Activated B cell treated with CpG ODN at 0.5 μM for 24 hours (primary cell): ENCODE data around the gene SPATA6. TPM values are rescaled to one million over a fixed set of nuclear protein-coding genes. Genes with fewer than 3 reads are reported as not detected.
"Not testable (repeated sequence)": the region's sequence is repeated elsewhere in the genome, so short reads cannot be mapped to it uniquely, and the experiment has no call there.

Source experiments
- ATAC-seq: fragments of 200-7000 bp; cut with Tn5 transposase; one replicate; pipeline ENCODE4 v1.10.0; 2021; ENCODE audit warnings: low read depth, mild to moderate bottlenecking, moderate library complexity
- CTCF ChIA-PET: fragments of 350-600 bp; sonication (Branson Sonifier 250); formaldehyde crosslinking; loops from one replicate; lab custom pipeline; 2021; ENCODE audit warnings: antibody characterized with exemption; lab: Charles Lee
- POLR2A ChIA-PET: fragments of 350-600 bp; sonication (Branson Sonifier 250); formaldehyde crosslinking; loops from one replicate; lab custom pipeline; 2021; ENCODE audit warnings: antibody characterized with exemption; lab: Charles Lee
- DNase-seq: peaks from one replicate; pipeline ENCODE4 v3.0.0; 2022
- H3K27ac Mint-ChIP-seq: one replicate; pipeline ENCODE4 v1.8.0; 2020; ENCODE audit warnings: mixed read lengths
- H3K27me3 Mint-ChIP-seq: one replicate; pipeline ENCODE4 v1.8.0; 2021; ENCODE audit warnings: mixed read lengths
- H3K36me3 Mint-ChIP-seq: one replicate; pipeline ENCODE4 v1.8.0; 2021; ENCODE audit warnings: low read depth, mixed read lengths
- H3K4me1 Mint-ChIP-seq: one replicate; pipeline ENCODE4 v1.8.0; 2021; ENCODE audit warnings: mixed read lengths
- H3K4me3 Mint-ChIP-seq: one replicate; pipeline ENCODE4 v1.8.0; 2020; ENCODE audit warnings: mild to moderate bottlenecking, mixed read lengths
- H3K9me3 Mint-ChIP-seq: one replicate; pipeline ENCODE4 v1.8.0; 2020; ENCODE audit warnings: mixed read lengths
- CTCF ChIP-seq: fragments of 200-600 bp; IDR thresholded peaks from one replicate; pipeline ENCODE4 v1.8.0; 2022; ENCODE audit warnings: antibody characterized with exemption, mild to moderate bottlenecking
- intact Hi-C: fragments of 100-400 bp; cut with micrococcal nuclease; formaldehyde crosslinking; loops from one replicate; pipeline ENCODE4 v1.15.1; 2024
- total RNA-seq: library from RNA; stranded (reverse); gene quantifications from 2 replicates; pipeline ENCODE4 v1.2.3, GENCODE V29; 2022

Gene SPATA6
- total RNA-seq, 1 donor from 2014 or later: 4.2 TPM

- H3K9me3 Mint-ChIP-seq: no peaks in the 10 kb centered on the region
- H3K27ac Mint-ChIP-seq: no peak overlapping the region
- H3K36me3 Mint-ChIP-seq: no peaks in the 10 kb centered on the region
- no peak overlapping the region for H3K4me3 Mint-ChIP-seq
- H3K4me1 Mint-ChIP-seq: no peaks in the 10 kb centered on the region
- TF ChIP-seq CTCF: no peak
- DNase-seq: no peak
- intact Hi-C loops: no loop called here
- POLR2A ChIA-PET: no interaction called here
- CTCF ChIA-PET: no interaction called here
- H3K27me3 Mint-ChIP-seq: peaks cover 3% of the 10 kb centered on the region
- ATAC-seq: no peak
Measured at GRCh38 chr1:48492392-48492791, 20.4 kb upstream of the SPATA6 start.

- no peaks in the 10 kb centered on the region for H3K36me3 Mint-ChIP-seq
- H3K4me3 Mint-ChIP-seq: no peak overlapping the region
- POLR2A ChIA-PET: no interaction called here
- intact Hi-C loops: no loop called here
- ATAC-seq (no peak), DNase-seq (no peak)
- no peaks in the 10 kb centered on the region for H3K4me1 Mint-ChIP-seq
- CTCF ChIA-PET: interaction anchor here (1.6 kb wide), 1 partner anchor 9 kb away, joined by 4 read pairs; no protein-coding TSS in a partner anchor
- no peaks in the 10 kb centered on the region for H3K27me3 Mint-ChIP-seq
- H3K9me3 Mint-ChIP-seq: no peaks in the 10 kb centered on the region
- no peak overlapping the region for H3K27ac Mint-ChIP-seq
- TF ChIP-seq CTCF: no peak
Measured at GRCh38 chr1:48488721-48489120, 16.7 kb upstream of the SPATA6 start.

- DNase-seq (no peak), ATAC-seq (no peak)
- Mint-ChIP-seq H3K4me3 (no peak overlapping the region), H3K27ac (no peak overlapping the region), H3K27me3 (peaks cover 5% of the 10 kb centered on the region), H3K4me1 (no peaks in the 10 kb centered on the region), H3K9me3 (no peaks in the 10 kb centered on the region), H3K36me3 (no peaks in the 10 kb centered on the region)
- ChIA-PET POLR2A (no interaction called here), CTCF (no interaction called here)
- intact Hi-C loops: no loop called here
- TF ChIP-seq CTCF: no peak
Measured at GRCh38 chr1:48480504-48480903, 8.5 kb upstream of the SPATA6 start.

- POLR2A ChIA-PET, H3K27me3 Mint-ChIP-seq, H3K27ac Mint-ChIP-seq, H3K36me3 Mint-ChIP-seq, H3K4me1 Mint-ChIP-seq, H3K4me3 Mint-ChIP-seq, DNase-seq, intact Hi-C loops, CTCF ChIA-PET, H3K9me3 Mint-ChIP-seq, ATAC-seq: not testable (repeated sequence)
Measured at GRCh38 chr1:48480023-48480422, 8.0 kb upstream of the SPATA6 start.

GRCh38 chr1:48472638-48473037, 634 bp upstream of the SPATA6 start:
- H3K36me3 Mint-ChIP-seq: peaks cover 1% of the 10 kb centered on the region
- intact Hi-C loops: loop anchor here (5.0 kb wide), 1 partner anchor 320 kb away; no protein-coding TSS in a partner anchor
- peaks cover 5% of the 10 kb centered on the region for H3K9me3 Mint-ChIP-seq
- ChIA-PET CTCF (no interaction called here), POLR2A (no interaction called here)
- peaks cover 32% of the 10 kb centered on the region for H3K4me1 Mint-ChIP-seq
- no peak for TF ChIP-seq CTCF
- H3K27me3 Mint-ChIP-seq: peaks cover 15% of the 10 kb centered on the region
- H3K4me3 Mint-ChIP-seq: peak overlapping the region; percentile 88
- no peak for DNase-seq
- peak overlapping the region; percentile 36 for H3K27ac Mint-ChIP-seq
- no peak for ATAC-seq
